OCI-LY1 (cell line): ENCODE results near the gene DMTF1.

Experiments used
- H2AFZ ChIP-seq: fragments of 200-600 bp; sonication (generic), shearing (Covaris generic); 2 replicates; pipeline ENCODE4 v1.6.0; 2014; ENCODE audit warnings: antibody characterized with exemption, mild to moderate bottlenecking, low read length
- H3F3A ChIP-seq: fragments of 200-600 bp; sonication (generic), shearing (Covaris generic); 2 replicates; pipeline ENCODE4 v1.6.0; 2014; ENCODE audit warnings: mild to moderate bottlenecking, antibody characterized with exemption, low read length, moderate library complexity; ENCODE audit not compliant: insufficient read depth
- H3K27ac ChIP-seq: fragments of 200-600 bp; sonication (generic); 2 replicates; pipeline ENCODE4 v1.5.1; 2014; ENCODE audit warnings: low read length, mixed run types, mild to moderate bottlenecking, low read depth; ENCODE audit not compliant: poor library complexity, severe bottlenecking
- H3K27me3 ChIP-seq: fragments of 200-600 bp; sonication (generic); 2 replicates; pipeline ENCODE4 v1.6.0; 2014; ENCODE audit warnings: antibody characterized with exemption, mild to moderate bottlenecking, low read length, moderate library complexity; ENCODE audit not compliant: insufficient read depth
- H3K36me3 ChIP-seq: fragments of 200-600 bp; sonication (generic); 2 replicates; pipeline ENCODE4 v1.6.1; 2014; ENCODE audit warnings: mild to moderate bottlenecking, antibody characterized with exemption, low read length, moderate library complexity, mixed read lengths; ENCODE audit not compliant: insufficient read depth
- H3K4me1 ChIP-seq: fragments of 200-600 bp; sonication (generic); 2 replicates; pipeline ENCODE4 v1.5.1; 2014; ENCODE audit warnings: mild to moderate bottlenecking, low read length, moderate library complexity; ENCODE audit not compliant: insufficient read depth, severe bottlenecking
- H3K4me2 ChIP-seq: fragments of 200-600 bp; sonication (generic), shearing (Covaris generic); 2 replicates; pipeline ENCODE4 v1.6.1; 2014; ENCODE audit warnings: low read length
- H3K4me3 ChIP-seq: fragments of 200-600 bp; sonication (generic); 2 replicates; pipeline ENCODE4 v1.5.1; 2014; ENCODE audit warnings: low read length, low read depth, mild to moderate bottlenecking, mixed read lengths; ENCODE audit not compliant: poor library complexity, severe bottlenecking
- H3K79me2 ChIP-seq: fragments of 200-600 bp; shearing (Covaris generic); 2 replicates; pipeline ENCODE4 v1.6.1; 2016; ENCODE audit warnings: mixed run types, low read length, mixed read lengths; ENCODE audit not compliant: insufficient read depth
- H3K9ac ChIP-seq: fragments of 200-600 bp; sonication (generic), shearing (Covaris generic); 2 replicates; pipeline ENCODE4 v1.6.1; 2014; ENCODE audit warnings: mild to moderate bottlenecking, low read length, mixed read lengths
- H3K9me2 ChIP-seq: fragments of 200-600 bp; sonication (generic), shearing (Covaris generic); 2 replicates; pipeline ENCODE4 v1.6.1; 2014; ENCODE audit warnings: low read depth, mild to moderate bottlenecking, low read length, mixed read lengths
- H3K9me3 ChIP-seq: fragments of 200-600 bp; shearing (Covaris generic); 2 replicates; pipeline ENCODE4 v1.6.1; 2014; ENCODE audit warnings: low read length, mixed read lengths
- H4K20me1 ChIP-seq: fragments of 200-600 bp; sonication (generic), shearing (Covaris generic); 2 replicates; pipeline ENCODE4 v1.6.0; 2016; ENCODE audit warnings: mild to moderate bottlenecking, low read length; ENCODE audit not compliant: insufficient read depth
- EZH2 ChIP-seq: fragments of 200-600 bp; sonication (generic), shearing (Covaris generic); IDR thresholded peaks from 2 replicates; pipeline ENCODE4 v1.8.0; 2017; ENCODE audit warnings: borderline replicate concordance, mixed run types, mild to moderate bottlenecking, antibody characterized with exemption, low read length, moderate library complexity, mixed read lengths
- TF ChIP-seq, protein P1 (sequence below): fragments of 200-600 bp; sonication (generic), shearing (Covaris generic); IDR thresholded peaks from 2 replicates; pipeline ENCODE4 v1.5.1; 2017; ENCODE audit warnings: mild to moderate bottlenecking, antibody characterized with exemption, low read length, moderate library complexity, mixed read lengths

DMTF1 gene

DNA sequence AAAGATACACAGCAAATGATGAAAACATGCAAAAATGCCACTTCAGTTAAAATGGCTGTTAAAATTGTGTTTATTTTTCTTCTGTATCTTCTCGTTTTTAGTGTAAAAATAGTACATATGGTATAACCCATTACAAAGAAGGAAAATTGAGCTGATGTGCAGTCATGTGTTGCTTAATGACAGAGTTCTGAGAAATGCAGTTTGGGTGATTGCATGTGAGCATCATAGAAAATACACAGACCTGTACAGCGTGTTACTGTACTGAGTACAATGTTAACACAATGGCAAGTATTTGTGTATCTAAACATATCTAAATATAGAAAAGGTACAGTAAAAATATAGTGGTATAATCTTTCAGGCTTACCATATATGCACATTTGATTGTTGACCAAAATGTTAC is 7.3 kb downstream of the DMTF1 start:
- Histone ChIP-seq H3K9me3 (no peaks in the 10 kb centered on the region), H2AFZ (no peak overlapping the region), H3F3A (0 out of 2 replicates have a peak, but pooled peaks cover 3% of the 10 kb centered on the region), H3K4me3 (no peak overlapping the region), H3K27me3 (no peaks in the 10 kb centered on the region), H3K4me1 (peaks cover 55% of the 10 kb centered on the region), H3K27ac (peak overlapping the region; percentile 53), H3K9ac (peak overlapping the region; percentile 3; the same call in 1 of the 2 replicates), H4K20me1 (peaks cover 10% of the 10 kb centered on the region; the same call in 1 of the 2 replicates), H3K9me2 (no peaks in the 10 kb centered on the region), H3K36me3 (peaks cover 80% of the 10 kb centered on the region), H3K4me2 (peak overlapping the region; percentile 21), H3K79me2 (peaks cover 94% of the 10 kb centered on the region)
- no peak for TF ChIP-seq EZH2
- TF ChIP-seq, protein P1, sequence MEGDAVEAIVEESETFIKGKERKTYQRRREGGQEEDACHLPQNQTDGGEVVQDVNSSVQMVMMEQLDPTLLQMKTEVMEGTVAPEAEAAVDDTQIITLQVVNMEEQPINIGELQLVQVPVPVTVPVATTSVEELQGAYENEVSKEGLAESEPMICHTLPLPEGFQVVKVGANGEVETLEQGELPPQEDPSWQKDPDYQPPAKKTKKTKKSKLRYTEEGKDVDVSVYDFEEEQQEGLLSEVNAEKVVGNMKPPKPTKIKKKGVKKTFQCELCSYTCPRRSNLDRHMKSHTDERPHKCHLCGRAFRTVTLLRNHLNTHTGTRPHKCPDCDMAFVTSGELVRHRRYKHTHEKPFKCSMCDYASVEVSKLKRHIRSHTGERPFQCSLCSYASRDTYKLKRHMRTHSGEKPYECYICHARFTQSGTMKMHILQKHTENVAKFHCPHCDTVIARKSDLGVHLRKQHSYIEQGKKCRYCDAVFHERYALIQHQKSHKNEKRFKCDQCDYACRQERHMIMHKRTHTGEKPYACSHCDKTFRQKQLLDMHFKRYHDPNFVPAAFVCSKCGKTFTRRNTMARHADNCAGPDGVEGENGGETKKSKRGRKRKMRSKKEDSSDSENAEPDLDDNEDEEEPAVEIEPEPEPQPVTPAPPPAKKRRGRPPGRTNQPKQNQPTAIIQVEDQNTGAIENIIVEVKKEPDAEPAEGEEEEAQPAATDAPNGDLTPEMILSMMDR: no peak

DNA sequence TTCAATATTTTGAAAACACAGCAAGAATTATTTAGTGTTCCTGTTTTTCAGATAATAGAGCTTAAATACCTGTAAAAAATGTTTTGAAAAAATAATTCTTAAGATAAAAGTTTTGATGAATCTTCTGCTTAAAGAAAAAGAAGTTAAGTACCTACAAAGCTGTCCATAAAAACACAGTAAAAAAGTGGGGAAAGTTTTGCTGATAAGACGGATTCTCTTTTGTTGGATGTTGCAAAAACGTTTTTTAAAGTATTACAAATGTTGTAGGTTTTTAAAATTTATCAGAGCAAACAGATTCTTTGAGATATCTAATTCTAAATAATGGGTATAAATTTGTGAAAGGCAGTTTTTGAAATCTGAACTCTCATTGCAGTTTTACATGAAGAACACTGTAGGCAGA is 12.2 kb downstream of the DMTF1 start:
- Histone ChIP-seq H3K9ac (no peak overlapping the region), H3F3A (no peaks in the 10 kb centered on the region), H3K27ac (no peak overlapping the region), H3K4me2 (no peak overlapping the region), H3K9me2 (no peaks in the 10 kb centered on the region), H3K4me1 (peaks cover 6% of the 10 kb centered on the region), H3K79me2 (peaks cover 45% of the 10 kb centered on the region), H3K36me3 (peaks cover 89% of the 10 kb centered on the region), H3K27me3 (no peaks in the 10 kb centered on the region), H3K4me3 (no peak overlapping the region), H4K20me1 (peaks cover 4% of the 10 kb centered on the region; the same call in 1 of the 2 replicates), H3K9me3 (no peaks in the 10 kb centered on the region), H2AFZ (no peak overlapping the region)
- TF ChIP-seq EZH2: no peak
- TF ChIP-seq, protein P1: no peak

DNA sequence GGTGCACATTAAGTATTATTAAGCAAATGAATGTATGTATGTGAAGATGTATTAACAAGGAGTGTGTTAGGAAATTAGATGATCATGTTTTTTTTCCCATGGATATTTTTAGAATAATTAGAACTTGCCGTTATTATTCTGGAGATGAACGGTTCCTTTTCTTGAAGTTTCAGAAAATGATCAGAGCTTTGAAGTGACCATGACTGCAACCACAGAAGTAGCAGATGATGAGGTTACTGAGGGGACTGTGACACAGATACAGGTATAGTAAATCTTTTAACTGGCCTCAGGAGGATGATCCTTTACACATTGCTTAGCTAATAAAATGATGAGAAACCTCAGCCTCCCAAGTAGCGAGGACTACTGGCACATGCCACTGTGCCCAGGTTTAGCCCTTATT is 18.6 kb downstream of the DMTF1 start:
- TF ChIP-seq EZH2: no peak
- TF ChIP-seq, protein P1: no peak
- H3K9ac ChIP-seq: no peak overlapping the region
- no peaks in the 10 kb centered on the region for H3F3A ChIP-seq
- no peaks in the 10 kb centered on the region for H3K9me3 ChIP-seq
- peaks cover 100% of the 10 kb centered on the region for H3K36me3 ChIP-seq
- no peak overlapping the region for H3K27ac ChIP-seq
- H3K27me3 ChIP-seq: no peaks in the 10 kb centered on the region
- no peak overlapping the region for H2AFZ ChIP-seq
- no peaks in the 10 kb centered on the region for H4K20me1 ChIP-seq
- no peak overlapping the region for H3K4me2 ChIP-seq
- 0 out of 2 replicates have a peak, but pooled peaks cover 6% of the 10 kb centered on the region for H3K79me2 ChIP-seq
- H3K4me1 ChIP-seq: no peaks in the 10 kb centered on the region
- no peaks in the 10 kb centered on the region for H3K9me2 ChIP-seq
- no peak overlapping the region for H3K4me3 ChIP-seq
